Fibroblast of pulmonary artery (primary cell): Measurements from ENCODE around the gene KDM2B.

Experiments used
- DNase-seq: peaks from one replicate; pipeline ENCODE4 v3.0.0-alpha.2; 2010; ENCODE audit warnings: low read depth
- H3K4me3 ChIP-seq: replicated peaks from 2 replicates; pipeline ENCODE4 v1.5.1; 2011; ENCODE audit warnings: low read depth, mild to moderate bottlenecking, control low read depth, low read length, moderate library complexity
- TF ChIP-seq, protein P1 (sequence below): IDR thresholded peaks from 2 replicates; pipeline ENCODE4 v1.5.1; 2011; ENCODE audit warnings: mild to moderate bottlenecking, control low read depth, low read length, inconsistent platforms; ENCODE audit errors: missing control alignments

The KDM2B gene

DNA sequence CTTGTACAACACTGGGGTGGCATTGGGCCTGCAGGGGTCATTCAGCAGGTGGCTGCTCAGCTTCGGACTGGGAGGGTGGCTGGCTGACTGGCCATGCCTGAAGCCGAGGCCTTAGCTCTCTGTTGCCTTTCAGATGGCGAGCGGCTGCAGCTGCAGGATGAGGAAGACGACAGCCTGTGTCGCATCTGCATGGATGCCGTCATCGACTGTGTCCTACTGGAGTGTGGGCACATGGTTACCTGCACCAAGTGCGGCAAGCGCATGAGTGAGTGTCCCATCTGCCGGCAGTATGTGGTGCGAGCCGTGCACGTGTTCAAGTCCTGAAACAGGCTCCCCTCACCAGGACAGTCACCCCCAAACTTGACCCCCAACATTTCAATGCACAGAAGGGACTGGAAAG is 157.6 kb downstream of the KDM2B start:
- no peak for DNase-seq
- TF ChIP-seq, protein P1, sequence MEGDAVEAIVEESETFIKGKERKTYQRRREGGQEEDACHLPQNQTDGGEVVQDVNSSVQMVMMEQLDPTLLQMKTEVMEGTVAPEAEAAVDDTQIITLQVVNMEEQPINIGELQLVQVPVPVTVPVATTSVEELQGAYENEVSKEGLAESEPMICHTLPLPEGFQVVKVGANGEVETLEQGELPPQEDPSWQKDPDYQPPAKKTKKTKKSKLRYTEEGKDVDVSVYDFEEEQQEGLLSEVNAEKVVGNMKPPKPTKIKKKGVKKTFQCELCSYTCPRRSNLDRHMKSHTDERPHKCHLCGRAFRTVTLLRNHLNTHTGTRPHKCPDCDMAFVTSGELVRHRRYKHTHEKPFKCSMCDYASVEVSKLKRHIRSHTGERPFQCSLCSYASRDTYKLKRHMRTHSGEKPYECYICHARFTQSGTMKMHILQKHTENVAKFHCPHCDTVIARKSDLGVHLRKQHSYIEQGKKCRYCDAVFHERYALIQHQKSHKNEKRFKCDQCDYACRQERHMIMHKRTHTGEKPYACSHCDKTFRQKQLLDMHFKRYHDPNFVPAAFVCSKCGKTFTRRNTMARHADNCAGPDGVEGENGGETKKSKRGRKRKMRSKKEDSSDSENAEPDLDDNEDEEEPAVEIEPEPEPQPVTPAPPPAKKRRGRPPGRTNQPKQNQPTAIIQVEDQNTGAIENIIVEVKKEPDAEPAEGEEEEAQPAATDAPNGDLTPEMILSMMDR = no peak
- no peak overlapping the region for H3K4me3 ChIP-seq

DNA sequence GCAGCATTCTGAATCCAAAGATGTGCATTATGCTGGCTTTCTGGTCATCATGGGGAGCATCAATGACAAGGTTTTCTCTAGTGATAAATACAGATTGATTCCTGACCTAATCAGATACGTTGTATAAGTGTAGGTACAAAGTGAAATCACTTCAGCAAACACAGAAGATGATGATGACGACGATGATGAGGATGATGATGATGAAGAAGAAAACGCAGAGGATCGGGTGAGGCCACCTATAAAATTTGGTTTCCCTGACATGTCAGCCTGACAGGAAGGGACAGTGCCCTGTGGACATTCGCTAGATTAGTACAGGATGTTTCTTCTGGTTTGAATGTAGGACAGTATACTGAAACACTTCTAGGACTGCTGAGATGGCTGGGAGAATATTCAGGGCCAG is 160.7 kb downstream of the KDM2B start:
- no peak overlapping the region for H3K4me3 ChIP-seq
- no peak for DNase-seq
- TF ChIP-seq, protein P1 = no peak

DNA sequence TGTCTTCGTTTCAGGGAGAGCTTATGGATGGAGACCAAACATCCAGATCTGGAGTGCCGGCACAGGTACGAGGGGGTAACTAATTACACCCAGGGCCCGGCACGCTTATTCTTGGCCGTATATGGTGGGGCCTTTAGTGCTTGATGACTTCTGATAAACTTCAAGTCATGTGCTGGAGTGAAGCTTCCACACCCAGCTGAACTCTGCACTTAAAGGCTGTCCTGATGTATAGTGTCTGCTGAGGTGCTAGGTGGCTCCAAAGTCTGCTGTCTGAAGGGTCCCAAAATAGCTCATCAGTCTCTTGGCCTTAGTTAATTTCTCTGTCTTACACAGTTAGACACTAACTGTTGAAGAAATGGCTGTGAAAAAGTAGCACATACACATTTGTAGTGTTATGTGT is 163.0 kb downstream of the KDM2B start:
- TF ChIP-seq, protein P1 = no peak

DNA sequence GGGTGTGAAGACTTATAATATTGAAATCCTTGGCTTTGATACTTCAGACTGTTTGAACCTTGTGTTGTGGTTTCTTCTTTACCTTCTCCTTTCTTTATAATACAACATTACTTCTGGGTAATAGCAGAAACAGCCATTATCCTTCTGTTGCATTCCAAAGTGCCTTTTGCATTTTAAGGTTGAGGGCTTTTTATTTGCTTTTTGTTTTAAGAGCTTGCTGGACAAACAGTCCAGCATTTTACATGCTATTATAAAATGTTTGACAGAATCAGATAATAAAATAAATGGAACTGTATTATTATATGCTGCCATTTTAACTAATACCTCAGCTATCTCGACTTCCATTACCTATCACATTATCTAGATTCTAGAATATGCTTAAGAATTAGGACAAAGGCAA is 166.9 kb downstream of the KDM2B start:
- TF ChIP-seq, protein P1 = no peak
- H3K4me3 ChIP-seq = no peak overlapping the region
- no peak for DNase-seq

More for the DNA sequence above, 163.0 kb downstream of the KDM2B start:
- DNase-seq = no peak
- no peak overlapping the region for H3K4me3 ChIP-seq

DNA sequence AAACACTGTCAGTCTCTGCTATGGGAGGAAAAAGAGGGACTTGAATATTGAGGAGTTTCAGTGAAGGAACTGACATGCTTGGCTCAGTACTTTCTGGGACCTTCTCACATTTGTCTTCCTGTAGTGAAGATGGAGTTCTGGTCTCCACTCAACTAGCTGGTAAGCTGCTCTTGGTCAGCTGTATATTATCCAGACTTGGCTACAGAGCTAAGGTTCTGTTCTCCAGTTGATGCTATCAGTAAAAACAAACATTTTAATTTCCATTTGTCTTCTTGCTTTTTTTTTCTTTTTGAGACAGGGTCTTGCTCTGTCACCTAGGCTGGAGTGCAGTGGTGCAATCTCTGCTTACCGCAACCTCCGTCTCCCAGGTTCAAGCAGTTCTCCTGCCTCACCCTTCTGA is 175.6 kb downstream of the KDM2B start:
- TF ChIP-seq, protein P1 = no peak
- no peak overlapping the region for H3K4me3 ChIP-seq
- DNase-seq = no peak

DNA sequence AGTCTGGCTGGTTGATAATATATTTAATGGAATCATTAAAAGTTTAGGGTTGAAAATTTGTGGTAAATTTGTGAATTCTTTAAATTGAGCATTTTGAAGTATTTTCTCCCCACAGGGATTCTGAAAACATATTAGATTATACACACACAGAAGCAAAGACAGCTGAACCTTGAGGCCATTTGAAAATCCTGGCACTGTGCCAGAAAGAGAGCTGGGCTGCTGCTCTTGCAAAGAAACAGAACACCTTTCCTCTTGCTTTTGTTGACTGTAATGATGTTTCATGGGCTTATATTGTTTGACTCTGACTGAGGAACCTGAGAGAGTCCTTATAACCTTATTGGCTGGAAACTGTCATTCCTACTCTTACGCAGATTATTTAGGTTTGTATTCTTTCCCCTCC is 176.1 kb downstream of the KDM2B start:
- H3K4me3 ChIP-seq = no peak overlapping the region
- DNase-seq = peak; percentile 28
- TF ChIP-seq, protein P1 = no peak

DNA sequence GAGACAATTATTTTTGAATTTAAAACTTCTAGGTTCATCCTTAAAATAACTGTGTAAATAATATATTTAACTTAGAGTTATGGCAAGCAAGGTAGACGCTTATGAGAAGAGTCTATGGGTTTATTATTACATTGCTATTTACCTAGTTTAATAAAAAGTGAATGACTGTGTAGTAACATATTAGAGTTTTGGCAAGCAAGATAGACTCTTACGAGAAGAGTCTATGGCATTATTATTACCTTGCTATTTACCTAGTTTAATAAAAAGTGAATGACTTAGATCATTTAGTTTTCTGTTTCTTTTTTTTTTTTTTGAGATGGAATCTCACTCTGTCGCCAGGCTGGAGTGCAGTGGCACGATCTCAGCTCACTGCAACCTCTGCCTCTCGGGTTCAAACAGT is 177.1 kb downstream of the KDM2B start:
- no peak for DNase-seq
- TF ChIP-seq, protein P1 = no peak
- H3K4me3 ChIP-seq = no peak overlapping the region
